Measurements from ENCODE around the gene MYEF2. TPM values are rescaled to one million over a fixed set of nuclear protein-coding genes. Genes with fewer than 3 reads are reported as not detected.

Gene MYEF2
- polyA plus RNA-seq, 3 donors from 2014 or later, result 1.5 to 1.6 TPM; not detected in 1

DNA sequence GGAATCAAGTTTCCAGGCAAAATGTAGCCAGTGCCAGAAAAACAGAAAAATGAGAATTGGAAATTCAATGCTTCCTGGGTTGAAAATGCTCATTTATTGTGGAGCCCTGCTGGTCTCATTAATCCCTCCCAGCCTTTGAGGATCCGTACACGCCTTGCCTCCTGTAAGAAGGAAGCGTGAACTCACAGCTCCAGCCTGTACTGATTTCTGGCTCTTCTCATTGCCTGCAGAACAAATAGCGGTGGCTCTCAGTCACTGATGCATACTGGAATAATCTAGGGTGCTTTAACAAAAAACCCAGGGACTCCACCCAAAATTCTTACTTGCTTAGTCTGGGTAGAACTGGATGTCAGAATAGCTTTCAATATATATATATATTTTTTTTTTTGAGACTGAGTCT is 86.6 kb downstream of the MYEF2 start:
- Mint-ChIP-seq H3K27ac (no peak overlapping the region), H3K4me1 (no peaks in the 10 kb centered on the region), H3K36me3 (no peaks in the 10 kb centered on the region), H3K9me3 (peaks cover 0 to 4% (median 1%) of the 10 kb centered on the region in 6 donors), H3K27me3 (ENCODE audit: low read depth in 3 of 3) (peaks cover 0 to 6% (median 2%) of the 10 kb centered on the region in 3 donors), H3K4me3 (no peak overlapping the region)
- no peak for DNase-seq

- Mint-ChIP-seq H3K36me3 (no peaks in the 10 kb centered on the region), H3K4me3 (no peak overlapping the region), H3K4me1 (no peaks in the 10 kb centered on the region), H3K9me3 (peaks cover 0 to 4% (median 0%) of the 10 kb centered on the region in 6 donors), H3K27me3 (ENCODE audit: low read depth in 3 of 3) (peaks cover 0 to 6% (median 2%) of the 10 kb centered on the region in 3 donors), H3K27ac (no peak overlapping the region)
- DNase-seq, result no peak
Measured at GRCh38 chr15:48090666-48091065, 87.4 kb downstream of the MYEF2 start.

- Mint-ChIP-seq H3K4me1 (no peaks in the 10 kb centered on the region), H3K27ac (no peak overlapping the region), H3K36me3 (no peaks in the 10 kb centered on the region), H3K27me3 (ENCODE audit: low read depth in 3 of 3) (peaks cover 0 to 6% (median 2%) of the 10 kb centered on the region in 3 donors), H3K9me3 (peaks cover 0 to 4% (median 0%) of the 10 kb centered on the region in 6 donors), H3K4me3 (no peak overlapping the region)
- DNase-seq, result no peak
Measured at GRCh38 chr15:48090115-48090514, 88.0 kb downstream of the MYEF2 start.

GRCh38 chr15:48089702-48090101 is 88.4 kb downstream of the MYEF2 start:
- H3K36me3 Mint-ChIP-seq, result no peaks in the 10 kb centered on the region
- H3K4me3 Mint-ChIP-seq, result no peak overlapping the region
- no peak for DNase-seq
- no peaks in the 10 kb centered on the region for H3K4me1 Mint-ChIP-seq
- peaks cover 0 to 6% (median 2%) of the 10 kb centered on the region in 3 donors for H3K27me3 Mint-ChIP-seq (ENCODE audit: low read depth in 3 of 3)
- no peak overlapping the region for H3K27ac Mint-ChIP-seq
- H3K9me3 Mint-ChIP-seq, result peaks cover 0 to 4% (median 0%) of the 10 kb centered on the region in 6 donors

- Mint-ChIP-seq H3K4me1 (no peaks in the 10 kb centered on the region), H3K27ac (no peak overlapping the region), H3K9me3 (peaks cover 0 to 4% (median 0%) of the 10 kb centered on the region in 6 donors), H3K27me3 (ENCODE audit: low read depth in 3 of 3) (peaks cover under 1 to 4% (median 2%) of the 10 kb centered on the region in 3 donors), H3K36me3 (no peaks in the 10 kb centered on the region), H3K4me3 (no peak overlapping the region)
- DNase-seq, result no peak
Measured at GRCh38 chr15:48087844-48088243, 90.3 kb downstream of the MYEF2 start.

- H3K4me1 Mint-ChIP-seq, result no peaks in the 10 kb centered on the region
- H3K4me3 Mint-ChIP-seq, result no peak overlapping the region
- H3K27ac Mint-ChIP-seq, result no peak overlapping the region
- H3K36me3 Mint-ChIP-seq, result no peaks in the 10 kb centered on the region
- peaks cover 0 to 4% (median 4%) of the 10 kb centered on the region in 3 donors for H3K27me3 Mint-ChIP-seq (ENCODE audit: low read depth in 3 of 3)
- DNase-seq, result no peak
- peaks cover 0 to 4% (median 0%) of the 10 kb centered on the region in 6 donors for H3K9me3 Mint-ChIP-seq
Measured at GRCh38 chr15:48086576-48086975, 91.5 kb downstream of the MYEF2 start.

DNA sequence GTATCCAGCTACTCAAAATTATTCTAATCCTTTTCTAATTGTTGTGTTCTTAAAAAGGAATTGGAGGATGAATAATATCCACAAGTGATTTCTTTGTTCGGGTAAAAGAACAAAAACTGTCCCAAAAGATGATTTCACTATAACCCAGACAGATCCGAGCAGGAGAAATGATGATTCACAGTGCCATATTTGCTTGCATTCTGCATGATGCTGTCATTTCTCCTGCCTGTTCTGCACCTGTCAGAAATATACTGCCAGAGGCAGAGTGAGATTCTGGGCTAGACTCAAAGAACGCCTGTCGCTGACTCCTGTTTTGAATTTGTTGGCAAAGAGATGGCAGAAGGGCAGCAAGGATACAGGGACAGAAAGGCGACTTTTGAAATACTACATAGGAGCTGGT is 92.0 kb downstream of the MYEF2 start:
- H3K27ac Mint-ChIP-seq, result no peak overlapping the region
- H3K36me3 Mint-ChIP-seq, result no peaks in the 10 kb centered on the region
- H3K4me3 Mint-ChIP-seq, result no peak overlapping the region
- no peak for DNase-seq
- H3K27me3 Mint-ChIP-seq (ENCODE audit: low read depth in 3 of 3), result peaks cover 0 to 4% (median 4%) of the 10 kb centered on the region in 3 donors
- peaks cover 0 to 4% (median 0%) of the 10 kb centered on the region in 6 donors for H3K9me3 Mint-ChIP-seq
- H3K4me1 Mint-ChIP-seq, result no peaks in the 10 kb centered on the region

GRCh38 chr15:48085591-48085930 is 92.5 kb downstream of the MYEF2 start:
- Mint-ChIP-seq H3K27ac (no peak overlapping the region), H3K27me3 (ENCODE audit: low read depth in 3 of 3) (peaks cover 0 to 4% (median 2%) of the 10 kb centered on the region in 3 donors), H3K9me3 (peaks cover 0 to 4% (median 0%) of the 10 kb centered on the region in 6 donors), H3K36me3 (no peaks in the 10 kb centered on the region), H3K4me3 (no peak overlapping the region), H3K4me1 (no peaks in the 10 kb centered on the region)
- DNase-seq, result no peak

- H3K9me3 Mint-ChIP-seq, result peaks cover 0 to 4% (median 0%) of the 10 kb centered on the region in 6 donors
- no peaks in the 10 kb centered on the region for H3K36me3 Mint-ChIP-seq
- H3K4me3 Mint-ChIP-seq, result no peak overlapping the region
- H3K4me1 Mint-ChIP-seq, result no peaks in the 10 kb centered on the region
- no peak for DNase-seq
- H3K27me3 Mint-ChIP-seq (ENCODE audit: low read depth in 3 of 3), result peaks cover 0 to 4% (median 2%) of the 10 kb centered on the region in 3 donors
- no peak overlapping the region for H3K27ac Mint-ChIP-seq
Measured at GRCh38 chr15:48084759-48085590, 93.1 kb downstream of the MYEF2 start.

Other genes starting within 250 kb of the MYEF2 start
- not detected for gene SLC24A5, start 57.3 kb downstream of the MYEF2 start, polyA plus RNA-seq
- gene CTXN2, start 13.4 kb upstream of the MYEF2 start, polyA plus RNA-seq, result not detected
- gene SLC12A1, start 28.0 kb upstream of the MYEF2 start, polyA plus RNA-seq, result not detected
- gene DUT, start 153.1 kb upstream of the MYEF2 start, polyA plus RNA-seq, result 100 to 1,000 TPM in 1 of 3 donors, 10 to 100 TPM in 2; 84.0 to 125 (median 89.7) TPM

Measured in immature natural killer cell (primary cell).